ENCODE data around the gene ELL2. TPM values are rescaled to one million over a fixed set of nuclear protein-coding genes. Genes with fewer than 3 reads are reported as not detected.

Gene ELL2
- total RNA-seq, 1 experiment from 2014 or later = 24.4 TPM

DNA sequence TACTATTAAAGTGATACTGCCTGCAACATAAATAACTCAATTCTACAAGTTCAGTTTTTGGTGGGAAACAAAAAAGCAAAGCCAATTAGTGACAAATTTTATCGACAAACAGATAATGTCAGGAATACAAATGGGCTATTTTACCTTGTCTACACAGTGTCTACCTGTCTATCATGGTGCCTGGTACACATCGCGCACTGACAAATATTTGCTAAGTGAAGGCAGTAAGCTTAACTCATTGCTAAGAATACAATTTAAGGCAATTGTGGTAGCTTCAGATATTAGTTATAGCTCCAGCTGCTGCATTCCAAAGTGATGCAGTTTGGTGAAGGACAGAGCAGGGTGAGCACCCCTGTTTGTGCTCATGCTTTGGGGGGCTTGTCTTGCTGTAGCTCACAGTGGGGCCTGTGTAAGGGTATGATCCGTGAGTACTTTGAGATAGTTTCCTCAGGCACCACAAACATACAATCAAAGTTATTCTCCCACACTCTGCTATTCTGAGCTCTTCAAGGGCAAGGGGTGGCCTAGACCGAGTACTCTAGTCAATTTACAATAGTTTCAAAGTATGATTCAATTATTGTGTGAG is 24.7 kb downstream of the ELL2 start (continued):
- no peak for TF ChIP-seq HMGA2 (CRISPR knock-in tag; IDR thresholded peaks at IDR 0.05)
- TF ChIP-seq SMAD4 (CRISPR knock-in tag; IDR thresholded peaks at IDR 0.05) = no peak

DNA sequence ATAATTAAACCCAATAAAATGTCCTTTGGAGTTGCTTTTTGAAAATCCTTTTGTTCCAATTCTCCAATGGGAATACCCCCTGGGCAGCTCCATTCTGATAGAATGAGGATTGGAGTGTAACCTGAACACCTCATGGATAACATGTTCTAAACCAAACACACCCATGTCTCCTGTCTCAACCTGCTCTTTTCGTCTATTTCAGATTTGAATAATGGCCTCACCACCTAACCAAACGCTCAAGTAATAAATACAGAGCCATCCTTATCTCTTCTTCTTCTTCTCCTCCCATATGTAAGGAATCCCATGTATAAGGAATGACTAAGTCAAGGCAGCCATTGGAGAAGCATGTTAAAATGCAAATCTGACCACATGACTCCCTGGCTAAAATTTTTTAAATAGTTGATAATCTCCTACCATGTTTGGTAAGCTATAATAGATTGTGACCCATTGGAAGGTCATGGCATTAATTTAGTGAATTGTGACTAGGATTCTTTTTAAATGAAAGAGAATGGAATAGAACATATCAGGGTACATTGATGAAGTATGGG is 26.0 kb downstream of the ELL2 start:
- Mint-ChIP-seq H3K27me3 (ENCODE audit: low read depth) (no peaks in the 10 kb centered on the region), H3K36me3 (no peaks in the 10 kb centered on the region), H3K4me1 (peaks cover 20% of the 10 kb centered on the region), H3K27ac (no peak overlapping the region), H3K4me3 (no peak overlapping the region), H3K9me3 (peaks cover 6% of the 10 kb centered on the region; the same call in 1 of the 2 replicates)
- CTCF ChIA-PET = interaction anchor here (0.8 kb wide), 1 partner anchor 155 kb away, joined by 3 read pairs; no protein-coding TSS in a partner anchor
- POLR2A ChIA-PET = no interaction called here
- DNase-seq (ENCODE audit: low spot score) (no peak), ATAC-seq (no peak)
- TF ChIP-seq, protein P1, sequence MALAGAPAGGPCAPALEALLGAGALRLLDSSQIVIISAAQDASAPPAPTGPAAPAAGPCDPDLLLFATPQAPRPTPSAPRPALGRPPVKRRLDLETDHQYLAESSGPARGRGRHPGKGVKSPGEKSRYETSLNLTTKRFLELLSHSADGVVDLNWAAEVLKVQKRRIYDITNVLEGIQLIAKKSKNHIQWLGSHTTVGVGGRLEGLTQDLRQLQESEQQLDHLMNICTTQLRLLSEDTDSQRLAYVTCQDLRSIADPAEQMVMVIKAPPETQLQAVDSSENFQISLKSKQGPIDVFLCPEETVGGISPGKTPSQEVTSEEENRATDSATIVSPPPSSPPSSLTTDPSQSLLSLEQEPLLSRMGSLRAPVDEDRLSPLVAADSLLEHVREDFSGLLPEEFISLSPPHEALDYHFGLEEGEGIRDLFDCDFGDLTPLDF (CRISPR knock-in tag; IDR thresholded peaks at IDR 0.05) = no peak
- TF ChIP-seq ZNF317 (CRISPR knock-in tag; IDR thresholded peaks at IDR 0.05; ENCODE audit: borderline replicate concordance, low read depth) (no peak), NFE2L1 (CRISPR knock-in tag; IDR thresholded peaks at IDR 0.05) (no peak), CREM (CRISPR knock-in tag; IDR thresholded peaks at IDR 0.05) (no peak), ZSCAN18 (CRISPR knock-in tag; IDR thresholded peaks at IDR 0.05) (no peak), ZBTB21 (CRISPR knock-in tag; IDR thresholded peaks at IDR 0.05; ENCODE audit: borderline replicate concordance) (no peak), HMGA2 (CRISPR knock-in tag; IDR thresholded peaks at IDR 0.05) (no peak), SMAD4 (CRISPR knock-in tag; IDR thresholded peaks at IDR 0.05) (no peak), ELF4 (CRISPR knock-in tag; IDR thresholded peaks at IDR 0.05; ENCODE audit: low read depth) (no peak), TP53 (CRISPR knock-in tag; IDR thresholded peaks at IDR 0.05) (no peak)
- TF ChIP-seq, protein P2, sequence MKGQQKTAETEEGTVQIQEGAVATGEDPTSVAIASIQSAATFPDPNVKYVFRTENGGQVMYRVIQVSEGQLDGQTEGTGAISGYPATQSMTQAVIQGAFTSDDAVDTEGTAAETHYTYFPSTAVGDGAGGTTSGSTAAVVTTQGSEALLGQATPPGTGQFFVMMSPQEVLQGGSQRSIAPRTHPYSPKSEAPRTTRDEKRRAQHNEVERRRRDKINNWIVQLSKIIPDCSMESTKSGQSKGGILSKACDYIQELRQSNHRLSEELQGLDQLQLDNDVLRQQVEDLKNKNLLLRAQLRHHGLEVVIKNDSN (CRISPR knock-in tag; IDR thresholded peaks at IDR 0.05) = no peak
- TF ChIP-seq, protein P3, sequence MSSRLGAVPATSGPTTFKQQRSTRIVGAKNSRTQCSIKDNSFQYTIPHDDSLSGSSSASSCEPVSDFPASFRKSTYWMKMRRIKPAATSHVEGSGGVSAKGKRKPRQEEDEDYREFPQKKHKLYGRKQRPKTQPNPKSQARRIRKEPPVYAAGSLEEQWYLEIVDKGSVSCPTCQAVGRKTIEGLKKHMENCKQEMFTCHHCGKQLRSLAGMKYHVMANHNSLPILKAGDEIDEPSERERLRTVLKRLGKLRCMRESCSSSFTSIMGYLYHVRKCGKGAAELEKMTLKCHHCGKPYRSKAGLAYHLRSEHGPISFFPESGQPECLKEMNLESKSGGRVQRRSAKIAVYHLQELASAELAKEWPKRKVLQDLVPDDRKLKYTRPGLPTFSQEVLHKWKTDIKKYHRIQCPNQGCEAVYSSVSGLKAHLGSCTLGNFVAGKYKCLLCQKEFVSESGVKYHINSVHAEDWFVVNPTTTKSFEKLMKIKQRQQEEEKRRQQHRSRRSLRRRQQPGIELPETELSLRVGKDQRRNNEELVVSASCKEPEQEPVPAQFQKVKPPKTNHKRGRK (CRISPR knock-in tag; IDR thresholded peaks at IDR 0.05; ENCODE audit: borderline replicate concordance) = no peak
- TF ChIP-seq, protein P4, sequence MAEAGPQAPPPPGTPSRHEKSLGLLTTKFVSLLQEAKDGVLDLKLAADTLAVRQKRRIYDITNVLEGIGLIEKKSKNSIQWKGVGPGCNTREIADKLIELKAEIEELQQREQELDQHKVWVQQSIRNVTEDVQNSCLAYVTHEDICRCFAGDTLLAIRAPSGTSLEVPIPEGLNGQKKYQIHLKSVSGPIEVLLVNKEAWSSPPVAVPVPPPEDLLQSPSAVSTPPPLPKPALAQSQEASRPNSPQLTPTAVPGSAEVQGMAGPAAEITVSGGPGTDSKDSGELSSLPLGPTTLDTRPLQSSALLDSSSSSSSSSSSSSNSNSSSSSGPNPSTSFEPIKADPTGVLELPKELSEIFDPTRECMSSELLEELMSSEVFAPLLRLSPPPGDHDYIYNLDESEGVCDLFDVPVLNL (CRISPR knock-in tag; IDR thresholded peaks at IDR 0.05; ENCODE audit: borderline replicate concordance, low read depth) = no peak

- Mint-ChIP-seq H3K27ac (peak overlapping the region; percentile 63), H3K9me3 (peaks cover 6% of the 10 kb centered on the region; the same call in 1 of the 2 replicates), H3K27me3 (ENCODE audit: low read depth) (no peaks in the 10 kb centered on the region), H3K4me3 (no peak overlapping the region), H3K4me1 (peaks cover 14% of the 10 kb centered on the region; the same call in 1 of the 2 replicates), H3K36me3 (no peaks in the 10 kb centered on the region)
- ChIA-PET CTCF (no interaction called here), POLR2A (no interaction called here)
- ATAC-seq (no peak), DNase-seq (ENCODE audit: low spot score) (no peak)
- TF ChIP-seq SMAD4 (CRISPR knock-in tag; IDR thresholded peaks at IDR 0.05) (no peak), HMGA2 (CRISPR knock-in tag; IDR thresholded peaks at IDR 0.05) (no peak), NR1H2 (CRISPR knock-in tag; IDR thresholded peaks at IDR 0.05) (no peak), ZBTB43 (CRISPR knock-in tag; IDR thresholded peaks at IDR 0.05) (no peak), ZBTB21 (CRISPR knock-in tag; IDR thresholded peaks at IDR 0.05; ENCODE audit: borderline replicate concordance) (no peak), KAT7 (CRISPR knock-in tag; IDR thresholded peaks at IDR 0.05; ENCODE audit: borderline replicate concordance) (no peak), NR2C2 (CRISPR knock-in tag; IDR thresholded peaks at IDR 0.05) (no peak), MXD4 (CRISPR knock-in tag; IDR thresholded peaks at IDR 0.05; ENCODE audit: borderline replicate concordance) (no peak), MYBL2 (CRISPR knock-in tag; IDR thresholded peaks at IDR 0.05) (no peak)
- TF ChIP-seq, protein P5, sequence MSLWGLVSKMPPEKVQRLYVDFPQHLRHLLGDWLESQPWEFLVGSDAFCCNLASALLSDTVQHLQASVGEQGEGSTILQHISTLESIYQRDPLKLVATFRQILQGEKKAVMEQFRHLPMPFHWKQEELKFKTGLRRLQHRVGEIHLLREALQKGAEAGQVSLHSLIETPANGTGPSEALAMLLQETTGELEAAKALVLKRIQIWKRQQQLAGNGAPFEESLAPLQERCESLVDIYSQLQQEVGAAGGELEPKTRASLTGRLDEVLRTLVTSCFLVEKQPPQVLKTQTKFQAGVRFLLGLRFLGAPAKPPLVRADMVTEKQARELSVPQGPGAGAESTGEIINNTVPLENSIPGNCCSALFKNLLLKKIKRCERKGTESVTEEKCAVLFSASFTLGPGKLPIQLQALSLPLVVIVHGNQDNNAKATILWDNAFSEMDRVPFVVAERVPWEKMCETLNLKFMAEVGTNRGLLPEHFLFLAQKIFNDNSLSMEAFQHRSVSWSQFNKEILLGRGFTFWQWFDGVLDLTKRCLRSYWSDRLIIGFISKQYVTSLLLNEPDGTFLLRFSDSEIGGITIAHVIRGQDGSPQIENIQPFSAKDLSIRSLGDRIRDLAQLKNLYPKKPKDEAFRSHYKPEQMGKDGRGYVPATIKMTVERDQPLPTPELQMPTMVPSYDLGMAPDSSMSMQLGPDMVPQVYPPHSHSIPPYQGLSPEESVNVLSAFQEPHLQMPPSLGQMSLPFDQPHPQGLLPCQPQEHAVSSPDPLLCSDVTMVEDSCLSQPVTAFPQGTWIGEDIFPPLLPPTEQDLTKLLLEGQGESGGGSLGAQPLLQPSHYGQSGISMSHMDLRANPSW (CRISPR knock-in tag; conservative IDR thresholded peaks at IDR 0.05; ENCODE audit: low read depth) = no peak
These were observed 27.3 kb downstream of the ELL2 start for GRCh38 chr5:95934207-95934804.
